Mesendoderm (in vitro differentiated cells): ENCODE data around the gene NEDD4L.

Source experiments
- DNase-seq: peaks from one replicate; pipeline ENCODE4 v3.0.0; 2013
- H2AK5ac ChIP-seq: 2 replicates; pipeline ENCODE4 v1.6.1; 2013; ENCODE audit warnings: low read length, inconsistent platforms
- H2BK120ac ChIP-seq: 2 replicates; pipeline ENCODE4 v1.6.1; 2013; ENCODE audit warnings: low read depth, mild to moderate bottlenecking, low read length, moderate library complexity, mixed read lengths
- H2BK15ac ChIP-seq: replicated peaks from 2 replicates; pipeline ENCODE4 v1.6.1; 2013; ENCODE audit warnings: low read depth, mild to moderate bottlenecking, moderate library complexity
- H2BK5ac ChIP-seq: 2 replicates; pipeline ENCODE4 v1.6.1; 2013; ENCODE audit warnings: low read length, inconsistent platforms
- H3K18ac ChIP-seq: 2 replicates; pipeline ENCODE4 v1.6.1; 2013; ENCODE audit warnings: mild to moderate bottlenecking, low read length, mixed read lengths
- H3K23ac ChIP-seq: one replicate; pipeline ENCODE4 v1.6.1; 2013; ENCODE audit warnings: low read length
- H3K27ac ChIP-seq: 2 replicates; pipeline ENCODE4 v1.5.1; 2013; ENCODE audit warnings: low read depth, mild to moderate bottlenecking, inconsistent platforms, low read length, moderate library complexity
- H3K27me3 ChIP-seq: 2 replicates; pipeline ENCODE4 v1.6.1; 2013; ENCODE audit warnings: low read length, control low read depth, mild to moderate bottlenecking, inconsistent platforms; ENCODE audit not compliant: insufficient read depth, poor library complexity
- H3K36me3 ChIP-seq: 2 replicates; pipeline ENCODE4 v1.6.1; 2013; ENCODE audit warnings: low read length, inconsistent platforms; ENCODE audit not compliant: control insufficient read depth, insufficient read depth
- H3K4ac ChIP-seq: one replicate; pipeline ENCODE4 v1.6.1; 2013; ENCODE audit warnings: low read depth, mild to moderate bottlenecking, low read length, moderate library complexity
- H3K4me1 ChIP-seq: 2 replicates; pipeline ENCODE4 v1.6.1; 2013; ENCODE audit warnings: low read depth, low read length, inconsistent platforms; ENCODE audit not compliant: control insufficient read depth
- H3K4me2 ChIP-seq: 2 replicates; pipeline ENCODE4 v1.6.1; 2013; ENCODE audit warnings: low read length
- H3K4me3 ChIP-seq: 2 replicates; pipeline ENCODE4 v1.5.1; 2013; ENCODE audit warnings: mild to moderate bottlenecking, low read length
- H3K56ac ChIP-seq: one replicate; pipeline ENCODE4 v1.6.1; 2013; ENCODE audit warnings: low read length
- H3K79me1 ChIP-seq: 2 replicates; pipeline ENCODE4 v1.6.1; 2013; ENCODE audit warnings: low read length, inconsistent platforms
- H3K79me2 ChIP-seq: 2 replicates; pipeline ENCODE4 v1.6.1; 2013; ENCODE audit warnings: mild to moderate bottlenecking, low read length; ENCODE audit not compliant: control insufficient read depth, insufficient read depth
- H3K9ac ChIP-seq: 2 replicates; pipeline ENCODE4 v1.6.1; 2013; ENCODE audit warnings: low read length, inconsistent platforms
- H4K5ac ChIP-seq: one replicate; pipeline ENCODE4 v1.6.1; 2013; ENCODE audit warnings: low read length
- H4K8ac ChIP-seq: one replicate; pipeline ENCODE4 v1.6.1; 2013; ENCODE audit warnings: low read depth, mild to moderate bottlenecking, control low read depth, low read length, moderate library complexity
- WGBS: extraction: QIAGEN DNeasy Blood & Tissue Kit; methylation state at CpG from one replicate; pipeline ENCODE4 v1.1.7; 2013; ENCODE audit warnings: low lambda C conversion rate, missing lambda C conversion rate; ENCODE audit not compliant: insufficient coverage; ENCODE audit errors: extremely low coverage; 5-methylcytosine and 5-hydroxymethylcytosine counted together

The NEDD4L gene

DNA sequence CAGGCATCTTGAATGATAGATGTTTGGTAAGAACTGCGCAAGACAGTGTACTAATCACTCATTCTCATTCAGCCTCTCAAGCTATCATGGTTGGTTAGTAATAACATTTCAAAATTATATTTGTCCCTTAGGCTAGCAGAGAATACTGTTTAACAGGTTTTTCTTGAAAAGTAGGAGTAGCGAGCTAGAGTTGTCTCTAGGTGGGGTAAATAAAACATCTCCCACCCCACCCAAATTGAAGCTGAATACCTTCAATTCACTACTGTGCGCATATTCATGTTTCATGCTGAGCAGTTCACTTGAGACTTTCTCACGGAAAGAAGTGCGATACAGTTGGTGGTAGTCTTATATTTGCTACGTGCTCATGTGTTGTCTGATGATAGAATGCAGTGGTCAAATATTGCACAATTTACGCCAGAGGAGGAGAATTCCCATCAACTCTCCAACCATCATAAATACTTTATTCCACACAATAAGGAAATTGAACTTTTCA is 49.3 kb downstream of the NEDD4L start:
- Histone ChIP-seq H3K9ac (no peak overlapping the region), H3K4me1 (peaks cover 10% of the 10 kb centered on the region), H3K27ac (no peak overlapping the region), H3K18ac (no peak overlapping the region), H4K8ac (no peak overlapping the region), H3K79me1 (peaks cover 19% of the 10 kb centered on the region), H2BK5ac (no peak overlapping the region), H2BK15ac (no peak overlapping the region), H3K4me3 (no peak overlapping the region), H3K4me2 (no peak overlapping the region), H2AK5ac (no peak overlapping the region), H3K56ac (no peak overlapping the region), H4K5ac (no peak overlapping the region), H3K27me3 (no peaks in the 10 kb centered on the region), H3K36me3 (no peaks in the 10 kb centered on the region), H2BK120ac (no peak overlapping the region), H3K4ac (no peak overlapping the region), H3K79me2 (peaks cover 23% of the 10 kb centered on the region), H3K23ac (no peak overlapping the region)
- no CpG with 5 or more reads among the region's 7 CpGs for WGBS
- DNase-seq, result no peak

DNA sequence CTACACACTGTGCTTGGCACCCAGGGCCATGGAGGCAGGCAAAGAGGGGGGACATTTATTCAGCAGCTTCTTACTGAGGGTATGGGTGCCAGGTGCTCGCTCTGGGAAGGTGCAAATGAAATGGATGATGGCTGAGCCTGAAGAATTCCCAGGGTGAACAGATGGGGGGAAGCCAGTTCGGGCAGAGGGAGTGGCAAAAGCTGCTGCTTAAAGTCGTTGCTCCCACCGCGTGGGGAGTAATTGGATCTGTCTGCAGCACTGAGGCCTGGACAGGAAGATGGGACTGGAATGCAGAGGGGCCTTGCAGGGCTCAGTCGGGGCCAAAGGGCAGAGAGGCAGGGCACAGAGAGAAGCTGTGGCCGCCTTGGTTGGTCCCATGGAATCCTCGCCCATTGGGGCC is 51.2 kb downstream of the NEDD4L start:
- Histone ChIP-seq H3K23ac (no peak overlapping the region), H3K27me3 (no peaks in the 10 kb centered on the region), H3K27ac (no peak overlapping the region), H3K4me3 (no peak overlapping the region), H3K79me2 (peaks cover 21% of the 10 kb centered on the region), H2BK15ac (no peak overlapping the region), H4K5ac (no peak overlapping the region), H3K79me1 (peaks cover 22% of the 10 kb centered on the region), H3K36me3 (no peaks in the 10 kb centered on the region), H4K8ac (no peak overlapping the region), H3K4me1 (peaks cover 10% of the 10 kb centered on the region), H2BK120ac (no peak overlapping the region), H3K4me2 (no peak overlapping the region), H2BK5ac (no peak overlapping the region), H2AK5ac (no peak overlapping the region), H3K18ac (no peak overlapping the region), H3K9ac (no peak overlapping the region), H3K4ac (no peak overlapping the region), H3K56ac (no peak overlapping the region)
- WGBS, result no CpG with 5 or more reads among the region's 8 CpGs
- peak; percentile 40 for DNase-seq

DNA sequence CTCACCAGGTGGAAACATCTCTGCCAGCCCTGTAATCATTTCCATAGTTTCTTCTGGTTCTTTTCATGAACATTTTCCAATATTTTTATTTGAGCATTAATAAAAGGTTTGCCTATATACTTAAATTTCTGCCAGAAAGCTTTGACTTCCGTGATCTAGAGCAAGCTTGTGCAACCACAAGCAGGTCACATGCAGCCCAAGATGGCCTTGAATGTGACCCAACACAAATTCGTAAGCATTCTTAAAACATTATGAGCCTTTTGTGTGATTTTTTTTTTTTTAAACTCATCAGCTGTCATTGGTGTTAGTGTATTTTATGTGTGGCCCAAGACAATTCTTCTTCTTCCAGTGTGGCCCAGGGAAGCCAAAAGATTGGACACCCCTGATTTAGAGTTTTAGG is 51.6 kb downstream of the NEDD4L start:
- no peak for DNase-seq
- WGBS, result no CpG with 5 or more reads among the region's 2 CpGs
- H2AK5ac ChIP-seq, result no peak overlapping the region
- H4K8ac ChIP-seq, result no peak overlapping the region
- H3K27me3 ChIP-seq, result no peaks in the 10 kb centered on the region
- no peak overlapping the region for H2BK5ac ChIP-seq
- no peak overlapping the region for H3K27ac ChIP-seq
- no peak overlapping the region for H4K5ac ChIP-seq
- H3K4ac ChIP-seq, result no peak overlapping the region
- H3K36me3 ChIP-seq, result no peaks in the 10 kb centered on the region
- no peak overlapping the region for H3K56ac ChIP-seq
- H3K4me3 ChIP-seq, result no peak overlapping the region
- peaks cover 21% of the 10 kb centered on the region for H3K79me2 ChIP-seq
- peaks cover 22% of the 10 kb centered on the region for H3K79me1 ChIP-seq
- no peak overlapping the region for H3K4me2 ChIP-seq
- H2BK120ac ChIP-seq, result no peak overlapping the region
- H3K18ac ChIP-seq, result no peak overlapping the region
- no peak overlapping the region for H2BK15ac ChIP-seq
- peaks cover 10% of the 10 kb centered on the region for H3K4me1 ChIP-seq
- H3K9ac ChIP-seq, result no peak overlapping the region
- no peak overlapping the region for H3K23ac ChIP-seq

DNA sequence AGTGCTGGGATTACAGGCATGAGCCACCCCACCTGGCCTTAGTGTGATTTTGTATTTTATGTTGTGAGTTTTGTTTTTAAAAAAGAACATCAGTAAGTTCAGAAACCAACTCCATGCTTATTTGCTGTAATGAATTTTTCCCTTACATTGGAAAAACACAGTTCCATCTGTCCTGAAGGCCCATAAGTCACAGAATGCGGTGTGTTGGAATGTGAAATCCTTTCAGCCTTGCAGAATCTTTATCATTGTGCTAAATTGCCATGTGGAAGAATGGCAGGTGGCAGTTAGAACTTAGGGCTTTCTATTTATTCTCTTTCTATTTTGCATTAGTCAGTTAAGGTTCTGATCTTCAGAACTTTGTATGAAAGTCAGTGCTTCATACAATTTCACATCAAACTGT is 52.6 kb downstream of the NEDD4L start:
- Histone ChIP-seq H3K79me1 (peaks cover 22% of the 10 kb centered on the region), H2BK15ac (no peak overlapping the region), H2BK5ac (no peak overlapping the region), H3K4me3 (no peak overlapping the region), H4K8ac (no peak overlapping the region), H3K4me1 (peaks cover 10% of the 10 kb centered on the region), H3K4ac (no peak overlapping the region), H3K36me3 (no peaks in the 10 kb centered on the region), H2AK5ac (no peak overlapping the region), H4K5ac (no peak overlapping the region), H3K18ac (no peak overlapping the region), H3K27ac (no peak overlapping the region), H3K27me3 (no peaks in the 10 kb centered on the region), H3K9ac (no peak overlapping the region), H3K23ac (no peak overlapping the region), H3K4me2 (no peak overlapping the region), H3K56ac (no peak overlapping the region), H3K79me2 (peaks cover 17% of the 10 kb centered on the region), H2BK120ac (no peak overlapping the region)
- DNase-seq, result no peak
- no CpG with 5 or more reads among the region's 1 CpG for WGBS

DNA sequence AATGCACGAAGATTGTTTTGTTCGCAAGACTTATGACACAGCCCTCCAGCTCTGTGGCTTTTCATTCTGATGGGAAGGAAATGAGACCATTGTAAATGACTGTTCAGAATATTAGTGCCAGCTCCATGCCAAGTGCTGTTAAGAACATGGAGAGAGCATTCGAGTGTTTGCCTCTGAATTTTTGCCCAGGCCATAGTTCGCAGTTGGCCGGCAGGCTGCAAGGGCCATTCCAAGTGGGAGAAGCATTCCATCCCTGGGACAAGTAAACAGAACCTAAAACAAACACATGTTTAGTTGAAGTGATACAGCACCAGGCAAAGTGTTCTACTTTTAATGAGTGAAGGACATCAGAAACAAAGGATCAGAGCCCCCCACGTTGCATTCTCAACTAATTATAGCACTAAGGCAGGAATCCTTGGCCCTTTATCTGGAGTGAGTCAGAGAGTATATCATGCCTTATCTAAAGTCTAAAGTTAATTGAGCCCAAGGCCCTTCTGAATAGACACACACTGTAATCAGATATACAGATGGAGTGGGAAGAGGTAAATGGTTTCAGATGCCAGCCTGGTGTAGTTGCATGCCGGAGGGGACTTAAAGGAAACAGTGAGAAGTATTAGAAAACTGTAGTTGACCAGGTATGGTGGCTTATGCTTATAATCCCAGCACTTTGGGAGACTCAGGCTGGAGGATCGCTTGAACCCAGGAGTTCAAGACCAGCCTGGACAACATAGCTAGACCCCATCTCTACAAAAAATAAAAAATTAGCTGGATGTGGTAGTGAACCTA is 53.3 kb downstream of the NEDD4L start:
- Histone ChIP-seq H4K5ac (no peak overlapping the region), H2BK15ac (no peak overlapping the region), H3K4ac (no peak overlapping the region), H3K4me3 (no peak overlapping the region), H2AK5ac (no peak overlapping the region), H3K79me2 (peaks cover 15% of the 10 kb centered on the region), H3K27me3 (no peaks in the 10 kb centered on the region), H4K8ac (no peak overlapping the region), H3K79me1 (peaks cover 21% of the 10 kb centered on the region), H3K56ac (no peak overlapping the region), H3K36me3 (no peaks in the 10 kb centered on the region), H3K4me2 (no peak overlapping the region), H3K4me1 (peaks cover 10% of the 10 kb centered on the region), H3K23ac (no peak overlapping the region), H2BK5ac (no peak overlapping the region), H3K18ac (no peak overlapping the region), H3K27ac (no peak overlapping the region), H3K9ac (no peak overlapping the region), H2BK120ac (no peak overlapping the region)
- peak; percentile 74 for DNase-seq
- WGBS, result no CpG with 5 or more reads among the region's 8 CpGs

DNA sequence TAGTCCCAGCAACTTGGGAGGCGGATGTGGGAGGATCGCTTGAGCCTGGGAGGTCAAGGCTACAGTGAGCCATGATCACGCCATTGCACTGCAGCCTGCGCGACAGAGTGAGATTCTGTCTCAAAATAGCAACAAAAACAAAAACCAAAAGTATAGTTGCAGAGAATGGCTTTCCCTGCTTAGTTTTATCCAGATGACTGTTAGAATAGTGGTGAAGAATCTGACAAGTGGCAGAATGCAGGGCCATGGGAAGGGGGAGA is 53.8 kb downstream of the NEDD4L start:
- Histone ChIP-seq H4K5ac (no peak overlapping the region), H3K4ac (no peak overlapping the region), H3K27ac (no peak overlapping the region), H3K4me1 (peaks cover 10% of the 10 kb centered on the region), H3K36me3 (no peaks in the 10 kb centered on the region), H3K23ac (no peak overlapping the region), H3K4me2 (no peak overlapping the region), H2BK120ac (no peak overlapping the region), H2BK15ac (no peak overlapping the region), H2BK5ac (no peak overlapping the region), H3K4me3 (no peak overlapping the region), H3K79me2 (peaks cover 16% of the 10 kb centered on the region), H4K8ac (no peak overlapping the region), H2AK5ac (no peak overlapping the region), H3K56ac (no peak overlapping the region), H3K18ac (no peak overlapping the region), H3K27me3 (no peaks in the 10 kb centered on the region), H3K79me1 (peaks cover 22% of the 10 kb centered on the region), H3K9ac (no peak overlapping the region)
- no CpG with 5 or more reads among the region's 5 CpGs for WGBS
- no peak for DNase-seq
